Spinal cord (tissue), 10 donors: ENCODE measurements around the gene SAMD8. TPM values are rescaled to one million over a fixed set of nuclear protein-coding genes. Genes with fewer than 3 reads are reported as not detected.
"Not testable (repeated sequence)": the region's sequence is repeated elsewhere in the genome, so short reads cannot be mapped to it uniquely, and the experiment has no call there.

Experiments used
- DNase-seq, 6 donors: peaks; one replicate each; pipeline versions ENCODE4 v3.0.0 to v3.0.0-alpha.2; 2013 to 2015; ENCODE audit warnings: low spot score in 6 of 6, low read depth in 4 of 6
- H3K27ac ChIP-seq: one replicate; pipeline ENCODE4 v1.5.1; 2013; ENCODE audit warnings: low read depth, low read length, control low read depth
- H3K27me3 ChIP-seq: one replicate; pipeline ENCODE4 v1.6.1; 2013; ENCODE audit warnings: low read length; ENCODE audit not compliant: control insufficient read depth, insufficient read depth
- H3K36me3 ChIP-seq: one replicate; pipeline ENCODE4 v1.6.1; 2013; ENCODE audit warnings: low read length; ENCODE audit not compliant: control insufficient read depth, insufficient read depth
- H3K4me1 ChIP-seq: one replicate; pipeline ENCODE4 v1.6.1; 2013; ENCODE audit warnings: low read length; ENCODE audit not compliant: control insufficient read depth, insufficient read depth
- H3K4me3 ChIP-seq: one replicate; pipeline ENCODE4 v1.5.1; 2013; ENCODE audit warnings: low read depth, low read length, control low read depth
- H3K9me3 ChIP-seq: one replicate; pipeline ENCODE4 v1.6.1; 2013; ENCODE audit warnings: low read length; ENCODE audit not compliant: control insufficient read depth, insufficient read depth
- WGBS: methylation state at CpG from one replicate; pipeline ENCODE4 v1.1.5; 2013; ENCODE audit warnings: missing lambda C conversion rate; ENCODE audit not compliant: insufficient coverage; 5-methylcytosine and 5-hydroxymethylcytosine counted together
- polyA plus RNA-seq, 2 donors: library from polyadenylated mRNA; unstranded; fragments of 120-200 nt; gene quantifications; one replicate each; pipeline ENCODE4 v1.2.1, GENCODE V29; 2013; ENCODE audit not compliant: insufficient read length in 2 of 2
- total RNA-seq, 2 donors: library from RNA; depleted of rRNA in 1 of 2; stranded (reverse); fragments of 120-200 nt in 1 of 2; fragments of >200 nt in 1 of 2; gene quantifications; one replicate each; pipeline versions ENCODE4 v1.2.3 to v1.2.4, GENCODE V29; 2013 to 2014
- donor health status: healthy.

Gene SAMD8
- total and polyA plus RNA-seq, 4 donors: 36.1 to 91.7 (median 45.4) TPM

DNA sequence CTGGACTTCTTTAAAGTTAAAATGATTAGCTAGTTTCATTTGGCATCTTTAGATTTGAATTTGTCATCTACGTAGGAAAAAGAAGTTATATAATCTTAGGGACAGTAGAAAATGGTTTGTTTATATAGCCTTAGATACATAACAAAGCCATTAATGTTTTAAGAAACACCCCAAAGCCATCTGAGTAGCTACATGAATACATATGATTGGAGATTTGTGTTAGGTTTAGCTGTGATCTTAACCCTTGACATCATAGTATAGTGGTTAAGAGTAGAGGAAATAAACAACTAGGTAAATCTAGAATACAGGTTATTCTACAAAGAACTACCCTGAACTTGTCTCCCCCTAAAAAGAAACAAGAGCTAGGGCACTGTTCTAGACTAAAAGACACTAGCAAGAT lies 18.1 kb downstream of the SAMD8 start:
- no CpG with 5 or more reads among the region's 1 CpG for WGBS
- no peak for DNase-seq

DNA sequence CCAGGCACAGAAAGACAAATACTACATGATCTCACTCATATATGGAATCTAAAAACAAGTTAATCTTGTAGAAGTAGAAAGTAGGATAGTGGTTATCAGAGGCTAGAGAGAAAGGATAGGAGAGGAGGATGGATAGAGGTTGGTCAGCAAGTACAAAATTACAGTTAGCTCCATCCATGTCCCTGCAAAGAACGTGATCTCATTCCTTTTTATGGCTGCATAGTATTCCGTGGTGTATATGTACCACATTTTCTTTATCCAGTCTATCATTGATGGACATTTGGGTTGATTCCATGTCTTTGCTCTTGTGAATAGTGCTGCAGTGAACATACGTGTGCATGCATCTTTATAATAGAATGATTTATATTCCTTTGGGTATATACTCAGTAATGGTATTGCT lies 22.2 kb downstream of the SAMD8 start:
- H3K4me1 ChIP-seq, H3K9me3 ChIP-seq, DNase-seq, H3K4me3 ChIP-seq, H3K27ac ChIP-seq, H3K36me3 ChIP-seq, H3K27me3 ChIP-seq: not testable (repeated sequence)
- WGBS: no CpG with 5 or more reads among the region's 3 CpGs

More for the DNA sequence above, 18.1 kb downstream of the SAMD8 start:
- no peaks in the 10 kb centered on the region for H3K4me1 ChIP-seq
- no peak overlapping the region for H3K4me3 ChIP-seq
- H3K27me3 ChIP-seq: no peaks in the 10 kb centered on the region
- no peak overlapping the region for H3K27ac ChIP-seq
- H3K36me3 ChIP-seq: peaks cover 5% of the 10 kb centered on the region
- no peaks in the 10 kb centered on the region for H3K9me3 ChIP-seq

DNA sequence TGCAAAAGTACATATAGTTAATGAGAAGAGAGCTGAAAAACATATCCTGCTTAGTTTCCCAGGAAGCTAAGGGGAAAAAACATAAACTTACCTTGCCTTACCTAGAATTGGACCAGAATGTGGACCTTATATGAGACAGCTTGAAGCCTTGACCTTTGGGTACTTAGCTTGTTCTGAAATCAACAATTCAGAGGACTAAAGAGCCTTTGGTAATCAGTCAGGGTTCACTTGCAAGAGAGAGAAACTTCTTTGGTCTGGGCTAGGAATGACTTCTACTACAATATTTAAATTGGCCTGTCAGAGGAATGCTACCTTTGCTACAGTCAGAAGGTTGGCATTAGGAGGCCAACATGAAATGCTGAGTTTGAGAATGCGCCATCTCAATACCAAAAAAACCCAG lies 24.9 kb downstream of the SAMD8 start:
- Histone ChIP-seq H3K9me3 (no peaks in the 10 kb centered on the region), H3K27me3 (no peaks in the 10 kb centered on the region), H3K4me3 (no peak overlapping the region), H3K36me3 (no peaks in the 10 kb centered on the region), H3K27ac (no peak overlapping the region), H3K4me1 (no peaks in the 10 kb centered on the region)
- no CpG with 5 or more reads among the region's 1 CpG for WGBS
- no peak for DNase-seq

DNA sequence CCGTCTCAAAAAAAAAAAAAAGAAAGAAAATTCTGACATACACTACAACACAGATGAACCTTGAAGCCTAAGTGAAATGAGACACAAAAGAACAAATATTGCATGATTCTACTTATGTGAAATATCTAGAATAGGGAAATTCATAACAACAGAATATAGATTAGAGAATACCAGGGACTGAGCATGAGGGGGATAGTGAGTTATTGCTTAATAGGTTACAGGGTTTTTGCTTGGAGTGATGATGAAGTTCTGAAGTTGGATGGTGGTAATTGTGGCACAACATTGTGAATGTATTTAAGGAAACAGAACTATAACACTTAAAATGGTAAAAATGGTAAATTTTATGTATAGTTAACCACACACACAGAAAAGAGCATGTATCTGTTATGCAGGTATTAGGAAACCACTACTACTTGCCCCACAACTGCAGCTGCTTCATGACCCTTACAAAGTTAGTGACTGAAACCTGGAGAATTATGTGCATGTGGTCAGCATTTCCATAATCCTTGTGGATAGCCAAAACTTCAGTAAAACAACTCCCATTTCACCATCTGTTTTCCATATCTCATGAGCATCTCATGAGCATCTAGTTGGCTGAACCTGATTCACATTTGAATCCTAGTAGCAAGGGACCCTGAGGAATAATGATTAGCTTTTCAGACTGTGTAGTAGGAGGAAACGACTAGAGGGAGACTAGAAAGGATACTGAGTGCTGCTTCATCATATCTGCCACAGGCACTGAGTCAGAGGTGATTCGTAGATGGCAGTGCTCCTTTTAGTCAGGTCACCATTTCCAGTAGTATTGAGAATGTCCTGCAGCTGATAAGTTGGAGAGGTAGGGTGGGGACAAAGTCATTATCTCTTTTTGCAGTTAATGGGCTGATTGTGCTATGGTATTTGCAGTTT lies 26.3 kb downstream of the SAMD8 start:
- Histone ChIP-seq H3K4me1 (no peaks in the 10 kb centered on the region), H3K4me3 (no peak overlapping the region), H3K36me3 (no peaks in the 10 kb centered on the region), H3K27me3 (no peaks in the 10 kb centered on the region), H3K27ac (no peak overlapping the region), H3K9me3 (no peaks in the 10 kb centered on the region)
- 46% methylated on average over 2 of the region's 3 CpGs for WGBS
- DNase-seq: peak in 1 of 6 donors; percentile 63

DNA sequence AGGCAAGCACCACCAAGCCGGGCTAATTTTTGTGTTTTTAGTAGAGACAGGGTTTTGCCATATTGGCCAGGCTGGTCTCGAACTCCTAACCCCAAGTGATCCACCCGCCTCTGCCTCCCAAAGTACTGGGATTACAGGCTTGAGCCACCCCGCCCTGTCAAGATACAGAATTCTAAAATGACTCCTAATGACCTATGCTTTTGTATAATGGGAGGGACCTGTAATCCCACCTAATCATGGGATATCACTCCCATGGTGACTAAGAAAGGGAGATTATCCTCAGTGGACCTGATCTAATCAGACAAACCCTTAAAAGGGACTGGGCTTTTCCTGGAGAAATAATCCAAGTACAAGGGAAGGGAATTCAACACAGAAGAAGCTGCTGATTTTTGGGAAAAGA lies 28.8 kb downstream of the SAMD8 start:
- Histone ChIP-seq H3K27me3 (no peaks in the 10 kb centered on the region), H3K9me3 (no peaks in the 10 kb centered on the region), H3K4me3 (no peak overlapping the region), H3K4me1 (no peaks in the 10 kb centered on the region), H3K27ac (no peak overlapping the region), H3K36me3 (no peaks in the 10 kb centered on the region)
- DNase-seq: no peak
- no CpG with 5 or more reads among the region's 4 CpGs for WGBS

DNA sequence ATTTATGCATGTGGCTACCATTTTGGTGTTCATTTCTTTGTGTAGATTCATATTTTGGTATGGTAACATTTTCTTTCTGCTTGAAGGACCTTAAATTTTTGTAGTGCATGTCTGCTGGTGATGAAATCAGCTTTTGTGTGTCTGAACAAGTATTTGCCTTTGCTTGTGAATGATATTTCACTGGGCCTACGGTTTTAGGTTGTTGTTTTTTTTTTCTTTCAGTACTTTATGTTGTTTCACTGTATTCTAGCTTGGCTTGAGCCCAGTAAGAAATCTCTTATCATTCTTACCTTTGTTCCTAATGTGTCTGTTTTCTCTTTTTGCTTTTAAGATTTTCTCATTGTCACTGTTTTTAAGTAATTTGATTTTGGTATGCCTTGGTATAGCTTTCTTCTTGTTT lies 31.9 kb downstream of the SAMD8 start:
- H3K36me3 ChIP-seq: no peaks in the 10 kb centered on the region
- no peak overlapping the region for H3K27ac ChIP-seq
- H3K4me3 ChIP-seq: no peak overlapping the region
- no peaks in the 10 kb centered on the region for H3K4me1 ChIP-seq
- H3K27me3 ChIP-seq: no peaks in the 10 kb centered on the region
- no peaks in the 10 kb centered on the region for H3K9me3 ChIP-seq
- DNase-seq: no peak
- WGBS: no CpG with 5 or more reads among the region's 1 CpG

DNA sequence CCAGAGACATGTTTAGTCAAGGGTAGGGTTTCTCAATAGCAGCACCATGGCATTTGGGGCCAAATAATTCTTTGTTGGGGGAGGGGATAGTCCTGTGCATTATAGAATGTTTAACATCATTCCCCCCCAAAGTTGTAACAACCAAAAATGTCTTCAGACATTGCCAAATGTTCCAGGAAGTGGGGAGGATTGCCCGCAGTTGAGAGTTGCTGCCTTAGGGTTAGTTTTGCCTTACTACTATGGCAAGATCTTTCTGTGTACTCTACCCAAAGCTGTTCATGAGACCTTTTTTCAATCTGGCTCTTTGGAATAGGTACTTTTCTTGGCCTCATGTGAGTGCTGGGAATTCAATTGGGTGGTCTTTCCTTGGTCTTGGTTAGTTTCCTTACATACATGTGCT lies 34.1 kb downstream of the SAMD8 start:
- Histone ChIP-seq H3K36me3 (no peaks in the 10 kb centered on the region), H3K9me3 (no peaks in the 10 kb centered on the region), H3K27me3 (no peaks in the 10 kb centered on the region), H3K4me1 (no peaks in the 10 kb centered on the region), H3K4me3 (no peak overlapping the region), H3K27ac (no peak overlapping the region)
- WGBS: 100% methylated on average over 1 of the region's 1 CpG
- DNase-seq: no peak

DNA sequence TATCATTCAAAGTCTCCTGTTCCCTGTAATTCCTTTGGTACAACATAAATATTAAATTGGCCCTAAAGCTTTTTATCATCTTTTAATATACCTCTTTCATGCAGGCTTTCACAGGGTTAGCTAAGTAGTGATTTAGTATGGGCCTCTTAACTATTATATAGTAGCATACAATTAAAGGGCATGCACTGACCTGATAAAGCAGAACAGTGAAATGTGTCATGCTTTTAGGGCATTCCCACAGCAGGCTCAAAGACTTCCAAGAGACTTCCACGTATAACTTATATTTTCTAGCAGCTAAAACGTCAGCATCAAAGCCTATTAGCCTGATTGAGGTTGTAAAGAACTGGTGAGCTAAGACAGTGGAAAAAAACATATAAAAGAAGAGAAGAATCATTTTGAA lies 35.3 kb downstream of the SAMD8 start:
- Histone ChIP-seq H3K27me3 (no peaks in the 10 kb centered on the region), H3K36me3 (peaks cover 6% of the 10 kb centered on the region), H3K4me3 (no peak overlapping the region), H3K27ac (no peak overlapping the region), H3K9me3 (no peaks in the 10 kb centered on the region), H3K4me1 (no peaks in the 10 kb centered on the region)
- no peak for DNase-seq
- no CpG with 5 or more reads among the region's 2 CpGs for WGBS

DNA sequence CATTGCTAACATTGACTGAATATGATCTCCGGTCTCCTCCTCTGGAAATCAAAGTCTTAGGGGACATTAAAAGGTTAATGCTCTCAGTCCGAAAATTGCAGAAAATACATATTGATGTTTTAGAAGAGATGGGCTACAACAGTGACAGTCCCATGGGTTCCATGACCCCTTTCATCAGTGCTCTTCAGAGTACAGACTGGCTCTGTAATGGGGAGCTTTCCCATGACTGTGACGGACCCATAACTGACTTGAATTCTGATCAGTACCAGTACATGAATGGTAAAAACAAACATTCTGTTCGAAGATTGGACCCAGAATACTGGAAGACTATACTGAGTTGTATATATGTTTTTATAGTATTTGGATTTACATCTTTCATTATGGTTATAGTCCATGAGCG lies 39.2 kb downstream of the SAMD8 start:
- Histone ChIP-seq H3K36me3 (peaks cover 20% of the 10 kb centered on the region), H3K27me3 (no peaks in the 10 kb centered on the region), H3K4me1 (no peaks in the 10 kb centered on the region), H3K4me3 (no peak overlapping the region), H3K27ac (no peak overlapping the region), H3K9me3 (no peaks in the 10 kb centered on the region)
- no peak for DNase-seq
- 68% methylated on average over 3 of the region's 5 CpGs for WGBS

DNA sequence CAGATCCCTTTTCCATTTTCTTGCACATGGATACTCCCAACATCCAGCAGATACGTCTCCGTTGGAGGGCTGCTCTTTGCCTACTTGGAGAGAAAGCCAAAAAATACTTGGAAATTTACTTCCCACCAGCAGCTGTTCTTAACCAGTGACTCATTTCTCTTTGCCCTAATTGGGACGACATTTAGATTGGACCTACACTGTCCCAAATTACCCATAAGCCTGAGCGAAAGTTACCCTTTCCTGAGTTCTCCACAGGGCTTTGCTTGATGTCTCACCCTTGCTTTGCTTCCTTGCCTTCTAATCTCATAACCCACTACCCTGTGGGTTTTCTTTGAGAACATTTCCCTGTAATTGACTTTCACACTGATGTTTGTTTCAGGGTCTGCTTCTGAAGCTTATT lies 48.1 kb downstream of the SAMD8 start:
- Histone ChIP-seq H3K27me3 (no peaks in the 10 kb centered on the region), H3K36me3 (peaks cover 10% of the 10 kb centered on the region), H3K27ac (no peak overlapping the region), H3K4me1 (no peaks in the 10 kb centered on the region), H3K4me3 (no peak overlapping the region), H3K9me3 (no peaks in the 10 kb centered on the region)
- 88% methylated on average over 4 of the region's 4 CpGs for WGBS
- DNase-seq: peak in 1 of 6 donors; percentile 8
